ENCODE results near the gene ZNF189. TPM values are rescaled to one million over a fixed set of nuclear protein-coding genes. Genes with fewer than 3 reads are reported as not detected.

The ZNF189 gene
- 18.0 and 26.2 TPM in 2 replicates for total RNA-seq (ENCODE audit: low replicate concordance)
- long read RNA-seq, partial matches to known transcripts: 0 of 4 reads
- long read RNA-seq, other reads (novel, unspliced or antisense): 2 of 4 reads

DNA sequence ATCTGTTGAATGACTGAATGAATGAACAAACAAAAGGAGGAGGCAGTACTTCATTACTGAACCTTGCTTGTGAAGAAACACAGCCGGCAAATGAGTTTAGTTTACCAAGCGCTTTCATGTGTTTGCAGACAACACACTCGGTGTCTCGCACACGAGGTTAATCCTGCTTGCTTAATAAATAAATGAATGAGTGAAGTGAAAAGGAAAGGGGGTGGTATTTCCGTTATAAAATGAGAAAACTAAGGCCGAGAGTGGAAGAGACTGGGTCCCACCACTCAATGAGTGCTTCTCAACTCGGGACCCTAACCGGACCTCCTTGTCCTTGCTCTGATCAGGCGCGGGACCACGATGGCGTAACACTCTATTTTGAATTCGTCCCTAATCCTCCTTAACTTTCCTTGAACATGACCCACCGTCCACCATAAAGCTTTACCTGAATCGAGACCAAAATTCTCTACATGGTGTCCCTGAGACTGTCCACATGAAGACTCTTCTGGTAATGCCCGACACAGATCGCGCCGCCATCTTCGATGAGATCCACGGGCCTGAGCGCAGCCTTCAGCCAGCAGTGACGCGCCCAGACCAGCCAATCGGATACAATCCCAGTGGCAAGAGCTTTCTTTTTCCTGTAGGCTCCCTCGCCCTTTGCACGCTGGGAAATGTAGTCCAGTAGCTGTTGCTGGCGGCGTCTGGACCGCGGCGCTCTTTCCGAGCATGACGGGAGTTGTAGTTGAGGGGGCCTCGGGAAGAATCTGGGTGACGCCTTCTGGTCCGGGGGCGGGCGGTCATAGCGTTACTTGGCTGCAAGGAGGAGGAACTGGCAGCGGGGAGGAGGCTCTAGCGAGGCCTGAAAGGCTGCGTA lies at the start of gene ZNF189, which contains the start of gene MRPL50:
Gene ZNF189 (plus strand): TSS at position 784 of the 862 bp plus-strand sequence. CDS start 306 bp downstream, outside the sequence.
Gene MRPL50 (minus strand): TSS at position 551 of the 862 bp plus-strand sequence. CDS start 26 bp downstream, at position 525.
- peak within 1 kb of the TSS; percentile 99 for H3K27ac Mint-ChIP-seq
- peak; percentile 94 for DNase-seq (ENCODE audit: extremely low spot score, unreplicated experiment)
- TF ChIP-seq, protein P1, sequence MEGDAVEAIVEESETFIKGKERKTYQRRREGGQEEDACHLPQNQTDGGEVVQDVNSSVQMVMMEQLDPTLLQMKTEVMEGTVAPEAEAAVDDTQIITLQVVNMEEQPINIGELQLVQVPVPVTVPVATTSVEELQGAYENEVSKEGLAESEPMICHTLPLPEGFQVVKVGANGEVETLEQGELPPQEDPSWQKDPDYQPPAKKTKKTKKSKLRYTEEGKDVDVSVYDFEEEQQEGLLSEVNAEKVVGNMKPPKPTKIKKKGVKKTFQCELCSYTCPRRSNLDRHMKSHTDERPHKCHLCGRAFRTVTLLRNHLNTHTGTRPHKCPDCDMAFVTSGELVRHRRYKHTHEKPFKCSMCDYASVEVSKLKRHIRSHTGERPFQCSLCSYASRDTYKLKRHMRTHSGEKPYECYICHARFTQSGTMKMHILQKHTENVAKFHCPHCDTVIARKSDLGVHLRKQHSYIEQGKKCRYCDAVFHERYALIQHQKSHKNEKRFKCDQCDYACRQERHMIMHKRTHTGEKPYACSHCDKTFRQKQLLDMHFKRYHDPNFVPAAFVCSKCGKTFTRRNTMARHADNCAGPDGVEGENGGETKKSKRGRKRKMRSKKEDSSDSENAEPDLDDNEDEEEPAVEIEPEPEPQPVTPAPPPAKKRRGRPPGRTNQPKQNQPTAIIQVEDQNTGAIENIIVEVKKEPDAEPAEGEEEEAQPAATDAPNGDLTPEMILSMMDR (conservative IDR thresholded peaks at IDR 0.05): no peak
- no peaks in the 10 kb centered on the region for H3K27me3 Mint-ChIP-seq
- H3K4me3 Mint-ChIP-seq: peak within 1 kb of the TSS; percentile 99
- H3K36me3 Mint-ChIP-seq: peaks cover 76% of the 10 kb centered on the region
- H3K4me1 Mint-ChIP-seq (ENCODE audit: unreplicated experiment): peaks cover 31% of the 10 kb centered on the region
- H3K9me3 Mint-ChIP-seq: peaks cover 34% of the 10 kb centered on the region

DNA sequence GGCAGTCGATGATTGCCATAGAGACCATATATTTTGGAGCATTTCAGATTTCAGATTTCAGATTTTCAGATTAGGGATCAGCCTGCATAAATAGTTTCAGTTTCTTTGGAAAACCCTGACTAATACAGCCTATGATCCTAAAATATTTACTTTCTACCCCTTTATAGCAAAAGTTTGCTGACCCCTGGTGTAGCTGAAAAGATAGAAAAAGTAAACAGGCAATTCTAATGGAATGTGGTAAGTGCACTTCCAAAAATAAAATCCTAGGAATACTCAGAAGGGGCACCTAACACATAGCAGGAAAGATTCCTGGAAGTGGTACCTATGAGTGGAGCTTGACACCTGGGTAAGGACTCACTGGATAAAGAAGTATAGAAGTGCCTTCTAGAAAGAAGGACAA lies 48.4 kb upstream of the ZNF189 start:
- DNase-seq (ENCODE audit: extremely low spot score, unreplicated experiment): no peak
- Mint-ChIP-seq H3K27ac (no peak overlapping the region), H3K27me3 (peaks cover 3% of the 10 kb centered on the region), H3K4me3 (no peak overlapping the region), H3K9me3 (peaks cover 9% of the 10 kb centered on the region), H3K36me3 (no peaks in the 10 kb centered on the region), H3K4me1 (ENCODE audit: unreplicated experiment) (no peaks in the 10 kb centered on the region)
- TF ChIP-seq, protein P1 (conservative IDR thresholded peaks at IDR 0.05): no peak

DNA sequence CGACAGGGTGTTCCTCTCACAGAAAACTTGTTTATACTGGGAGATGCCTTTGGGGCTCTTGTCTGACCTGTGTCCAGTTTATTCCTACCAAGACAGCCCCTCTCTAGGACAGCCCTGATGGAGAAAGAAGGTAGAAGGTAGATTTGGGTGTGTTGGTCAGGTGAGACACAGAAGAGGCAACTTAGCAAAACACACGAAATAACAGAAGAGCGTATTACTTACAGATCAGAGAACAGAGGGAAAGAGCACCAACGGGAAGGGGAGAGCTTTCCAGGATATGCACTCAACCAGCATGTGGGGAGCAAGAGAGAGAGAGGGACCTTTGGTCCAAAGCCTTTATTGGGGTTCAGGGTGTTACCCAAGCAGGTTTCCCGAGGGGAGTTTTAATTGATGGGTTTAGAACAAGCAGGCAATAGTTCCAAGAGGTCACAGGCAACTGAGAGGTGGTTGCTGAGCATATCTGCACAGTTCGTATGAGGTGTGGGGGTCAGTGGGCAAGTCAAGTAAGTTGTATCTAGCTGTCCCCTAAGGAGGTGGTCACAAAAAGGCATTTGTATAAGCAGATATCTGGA lies 45.7 kb upstream of the ZNF189 start:
- TF ChIP-seq, protein P1 (conservative IDR thresholded peaks at IDR 0.05): no peak
- Mint-ChIP-seq H3K4me1 (ENCODE audit: unreplicated experiment) (no peaks in the 10 kb centered on the region), H3K27ac (no peak overlapping the region), H3K9me3 (peaks cover 9% of the 10 kb centered on the region), H3K4me3 (no peak overlapping the region), H3K36me3 (no peaks in the 10 kb centered on the region), H3K27me3 (peaks cover 3% of the 10 kb centered on the region)
- DNase-seq (ENCODE audit: extremely low spot score, unreplicated experiment): no peak

DNA sequence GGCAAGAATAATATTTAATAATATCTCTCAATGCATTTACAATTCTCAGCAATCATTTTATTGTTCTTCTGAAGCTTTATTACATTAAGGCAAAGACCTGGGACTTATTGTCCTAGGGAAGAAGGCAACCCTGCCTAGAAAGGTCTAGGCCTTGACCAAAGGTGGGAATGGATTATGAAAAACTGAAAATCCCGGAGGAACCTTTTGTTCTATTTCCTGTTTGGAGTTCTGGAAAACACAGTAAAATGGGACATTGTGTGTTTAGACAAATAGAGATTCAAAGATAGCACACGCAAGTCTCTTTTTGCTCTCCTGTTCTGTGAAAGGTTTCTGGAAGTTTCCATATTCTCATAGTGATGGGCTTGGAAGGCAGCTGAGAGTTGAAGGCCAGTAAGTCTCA lies 45.0 kb upstream of the ZNF189 start:
- Mint-ChIP-seq H3K27ac (no peak overlapping the region), H3K4me1 (ENCODE audit: unreplicated experiment) (no peaks in the 10 kb centered on the region), H3K4me3 (no peak overlapping the region), H3K36me3 (no peaks in the 10 kb centered on the region), H3K9me3 (peaks cover 8% of the 10 kb centered on the region), H3K27me3 (no peaks in the 10 kb centered on the region)
- no peak for DNase-seq (ENCODE audit: extremely low spot score, unreplicated experiment)
- TF ChIP-seq, protein P1 (conservative IDR thresholded peaks at IDR 0.05): no peak

- H3K4me1 Mint-ChIP-seq (ENCODE audit: unreplicated experiment): no peaks in the 10 kb centered on the region
- H3K27ac Mint-ChIP-seq: no peak overlapping the region
- peaks cover 2% of the 10 kb centered on the region for H3K9me3 Mint-ChIP-seq
- no peaks in the 10 kb centered on the region for H3K36me3 Mint-ChIP-seq
- TF ChIP-seq, protein P1 (conservative IDR thresholded peaks at IDR 0.05): no peak
- H3K4me3 Mint-ChIP-seq: no peak overlapping the region
- DNase-seq (ENCODE audit: extremely low spot score, unreplicated experiment): no peak
- H3K27me3 Mint-ChIP-seq: no peaks in the 10 kb centered on the region
Observed at GRCh38 chr9:101354143-101354764, 44.4 kb upstream of the ZNF189 start.

Measured in type B pancreatic cell (in vitro differentiated cells).